Heart left ventricle (tissue), 16 donors: ENCODE results near the gene BMPR1A. TPM values are rescaled to one million over a fixed set of nuclear protein-coding genes. Genes with fewer than 3 reads are reported as not detected.

Source experiments
- ATAC-seq, 4 donors: fragments of 200-7000 bp; cut with Tn5 transposase; one replicate each; pipeline ENCODE4 v1.9.1; 2020 to 2022; ENCODE audit warnings: moderate library complexity in 4 of 4, mild to moderate bottlenecking in 3 of 4, moderate number of reproducible peaks in 1 of 4
- DNase-seq, 5 donors: peaks; one replicate each; pipeline ENCODE4 v3.0.0-alpha.2; 2020
- H3K27ac ChIP-seq, 12 donors: fragments of 200-600 bp; sonication (generic) in 4 of 12; one replicate each; pipeline versions ENCODE4 v1.5.0 to v1.8.0; 2016 to 2022; ENCODE audit warnings: mild to moderate bottlenecking in 2 of 12
- H3K27me3 ChIP-seq, 9 donors: fragments of 200-600 bp; sonication (generic) in 2 of 9; one replicate each; pipeline versions ENCODE4 v1.5.1 to v1.8.0; 2016 to 2022; ENCODE audit warnings: mild to moderate bottlenecking in 3 of 9
- H3K36me3 ChIP-seq, 9 donors: fragments of 200-600 bp; sonication (generic) in 2 of 9; one replicate each; pipeline versions ENCODE4 v1.5.0 to v1.8.0; 2018 to 2022; ENCODE audit warnings: mild to moderate bottlenecking in 2 of 9
- H3K4me1 ChIP-seq, 12 donors: fragments of 200-600 bp; sonication (generic) in 4 of 12; one replicate each; pipeline versions ENCODE4 v1.5.0 to v1.8.0; 2016 to 2022; ENCODE audit warnings: mild to moderate bottlenecking in 3 of 12
- H3K4me3 ChIP-seq, 12 donors: fragments of 200-600 bp; sonication (generic) in 4 of 12; one replicate each; pipeline versions ENCODE4 v1.5.0 to v1.8.0; 2017 to 2022; ENCODE audit warnings: mild to moderate bottlenecking in 9 of 12, moderate library complexity in 4 of 12
- H3K9me3 ChIP-seq, 12 donors: fragments of 200-600 bp; sonication (generic) in 4 of 12; one replicate each; pipeline versions ENCODE4 v1.5.0 to v1.8.0; 2016 to 2022; ENCODE audit warnings: mild to moderate bottlenecking in 1 of 12
- CTCF ChIP-seq, 12 donors: fragments of 200-600 bp; sonication (generic) in 4 of 12; IDR thresholded peaks; one replicate each; pipeline versions ENCODE4 v1.5.0 to v1.8.0; 2018 to 2022; ENCODE audit warnings: antibody characterized with exemption in 12 of 12, mild to moderate bottlenecking in 5 of 12
- POLR2A ChIP-seq, 2 donors: fragments of 450-650 bp; IDR thresholded peaks; one replicate each; pipeline ENCODE4 v1.6.1; 2017; ENCODE audit warnings: antibody characterized with exemption in 2 of 2, mild to moderate bottlenecking in 2 of 2, moderate library complexity in 2 of 2
- WGBS, 4 donors: extraction: QIAGEN DNeasy Blood & Tissue Kit in 2 of 4; methylation state at CpG; one replicate each; pipeline versions ENCODE4 v1.1.5 to v1.1.7; 2013 to 2018; 5-methylcytosine and 5-hydroxymethylcytosine counted together
- intact Hi-C, 10 donors: fragments of 100-400 bp; cut with DNase I; formaldehyde crosslinking; loops; one replicate each; pipeline versions ENCODE4 v1.11.1 to v1.14.2; 2022
- polyA plus RNA-seq, 2 donors: library from polyadenylated mRNA; stranded (reverse); fragments of 200-250 nt; gene quantifications; one replicate each; pipeline ENCODE4 v1.2.3, GENCODE V29; 2013
- total RNA-seq, 9 donors: library from RNA; depleted of rRNA in 2 of 9; stranded (reverse); fragments of >200 nt in 2 of 9; fragmentation: NEBNext Ultra II Directional in 3 of 9; extraction: Animal tissue kit (Norgen Biotek cat#: 25700) in 3 of 9; gene quantifications; one replicate each; pipeline versions ENCODE4 v1.1.0 to v1.2.4, GENCODE V29; 2016 to 2023
- donor health status: ischemic (EF 13 %, LVEDD 7.1; RV severe dilation, severe dysfunction).
- donor health status: healthy with polysubstance abuse.
- donor health status: DM: no; HTN: yes; CAD: no.
- donor health status: DM: no; HTN: no; CAD: no.
- donor health status: ischemic (EF 25% LVEDD 6.9; RV normal size, moderate dysfunction).
- donor health status: ischemic (EF 25% LVEDD 5.7; RV mildly dilated, moderate dysfunction).
- donor health status: healthy.
- donor health status: DM: yes; HTN: yes; CAD: no.
- donor health status: ischemic (EF 35%, LVEDD 5.7; RV mildly dilated, moderate dysfunction).
- donor health status: nonischemic (EF 11% LVEDD 7.7; RV severe dilation, severe dysfunction).
- donor health status: DM: yes; HTN: yes; CAD: no.
- donor health status: PGD.
- donor health status: ischemic (EF 29% LVEDD 5.4; RV normal size, mild dysfunction).
- donor health status: nonischemic (EF 23%, LVEDD 6.1; RV moderate dilation, normal function).

BMPR1A gene
- total and polyA plus RNA-seq, 11 donors, result 6.3 to 72.0 (median 40.1) TPM

DNA sequence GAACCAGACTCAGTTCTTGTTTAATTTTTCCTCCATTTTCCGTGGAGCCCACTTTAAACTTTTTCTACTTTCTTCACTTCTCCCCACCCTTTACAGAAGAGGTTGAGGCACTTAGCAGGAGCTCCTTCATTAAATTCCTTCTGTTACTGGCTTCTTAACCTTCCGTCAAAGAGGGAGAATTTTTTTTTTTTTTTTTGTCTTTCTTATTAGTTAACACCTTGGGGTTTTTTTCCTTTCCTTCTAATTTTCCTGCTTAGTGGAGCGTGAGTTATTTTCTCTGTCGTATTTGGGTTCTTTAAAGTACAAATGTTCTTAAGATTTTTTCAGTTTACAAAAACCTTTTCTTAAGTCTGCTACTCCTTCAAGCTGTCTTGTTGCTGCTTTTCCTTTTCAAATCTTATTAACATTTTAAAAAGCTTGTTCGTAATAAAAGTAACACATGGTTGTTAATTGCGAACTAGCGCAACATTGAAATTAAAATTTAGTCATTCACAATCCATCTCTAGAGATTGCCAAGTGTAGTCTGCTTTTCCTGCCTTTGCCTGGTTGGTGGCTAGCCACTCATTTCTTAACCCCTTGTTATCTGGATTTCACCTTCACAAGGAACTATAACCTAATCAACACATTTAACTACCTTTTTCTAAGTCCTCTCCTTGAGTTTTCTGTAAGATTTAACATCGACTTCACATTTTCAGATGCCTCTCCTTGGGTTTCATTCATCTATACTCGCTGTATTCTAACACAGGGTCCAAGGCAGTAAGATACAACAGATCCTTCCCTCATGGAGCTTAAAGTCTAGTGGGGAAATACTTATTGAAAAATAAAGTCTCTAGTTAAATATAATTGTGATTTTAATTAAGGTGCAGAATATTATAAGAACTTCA lies 2.0 kb downstream of the BMPR1A start:
- Histone ChIP-seq H3K4me1 (peaks cover 0 to 56% (median 25%) of the 10 kb centered on the region in 12 donors), H3K27me3 (peaks cover 0 to 44% (median 8%) of the 10 kb centered on the region in 9 donors)
- intact Hi-C loops, result loop anchor here in 7 of 10 donors (5.0 to 10.0 kb wide), 6 partner anchors 46 to 146 kb away; no protein-coding TSS in a partner anchor

DNA sequence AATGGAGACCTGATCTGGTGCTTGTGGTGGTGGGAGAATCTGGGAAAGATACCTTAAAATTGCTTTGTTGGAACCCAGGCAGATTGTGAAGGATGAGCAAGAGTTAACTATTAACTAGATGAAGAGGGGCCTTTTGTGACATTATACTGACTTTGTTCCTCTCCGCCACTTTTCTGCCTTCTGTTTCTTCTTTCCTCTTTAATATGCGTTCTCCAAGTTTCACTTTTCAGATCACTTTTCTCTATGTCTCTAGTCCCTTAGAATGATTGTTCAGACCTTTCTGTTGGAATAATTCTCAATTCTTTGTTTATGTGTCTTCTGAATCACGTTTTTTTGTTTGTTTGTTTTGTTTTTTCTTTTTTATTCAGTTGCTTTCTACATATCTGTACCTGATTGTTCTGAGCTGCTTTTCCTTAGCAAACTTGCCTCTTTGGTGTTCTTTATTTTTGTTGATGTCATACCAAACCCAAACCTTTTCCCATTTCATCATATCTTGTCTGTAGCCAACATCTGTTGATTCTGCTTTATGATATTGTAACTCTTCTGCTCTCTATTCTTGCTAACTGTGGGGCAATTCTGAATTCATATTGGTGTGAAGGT lies 2.8 kb downstream of the BMPR1A start:
- ATAC-seq (no peak), DNase-seq (no peak)
- Histone ChIP-seq H3K36me3 (no peaks in the 10 kb centered on the region), H3K27me3 (peaks cover 0 to 43% (median 5%) of the 10 kb centered on the region in 9 donors), H3K9me3 (no peaks in the 10 kb centered on the region), H3K27ac (peak overlapping the region in 5 of 12 donors; percentile 87 to 100 (median 99)), H3K4me1 (peaks cover 0 to 52% (median 24%) of the 10 kb centered on the region in 12 donors), H3K4me3 (peak overlapping the region in 7 of 12 donors; percentile 74 to 83 (median 82))
- TF ChIP-seq CTCF (IDR thresholded peaks at IDR 0.05), result no peak
- intact Hi-C loops, result loop anchor here in 7 of 10 donors (5.0 to 10.0 kb wide), 6 partner anchors 47 to 146 kb away; no protein-coding TSS in a partner anchor
- WGBS, 4 donors, result 24 to 32% (median 29%) methylated on average over 3 of the region's 3 CpGs

More for the DNA sequence above, 2.0 kb downstream of the BMPR1A start:
- Histone ChIP-seq H3K4me3 (peak overlapping the region in 11 of 12 donors; percentile 58 to 83 (median 81)), H3K27ac (peak overlapping the region in 9 of 12 donors; percentile 87 to 100 (median 99)), H3K36me3 (no peaks in the 10 kb centered on the region), H3K9me3 (no peaks in the 10 kb centered on the region)
- 15 to 23% (median 19%) methylated on average over 9 of the region's 9 CpGs for WGBS, 4 donors
- no peak for DNase-seq
- no peak for ATAC-seq
- no peak for TF ChIP-seq POLR2A (IDR thresholded peaks at IDR 0.05)
- TF ChIP-seq CTCF (IDR thresholded peaks at IDR 0.05), result no peak

GRCh38 chr10:86763404-86763803 lies 7.0 kb downstream of the BMPR1A start:
- Histone ChIP-seq H3K9me3 (no peaks in the 10 kb centered on the region), H3K4me1 (peaks cover 0 to 46% (median 14%) of the 10 kb centered on the region in 12 donors), H3K27me3 (peaks cover 0 to 26% (median 0%) of the 10 kb centered on the region in 9 donors), H3K36me3 (no peaks in the 10 kb centered on the region), H3K27ac (no peak overlapping the region), H3K4me3 (no peak overlapping the region)
- WGBS, 4 donors, result 57 to 75% (median 64%) methylated on average over 5 of the region's 5 CpGs
- intact Hi-C loops, result loop anchor here in 1 of 10 donors (10.0 kb wide), 1 partner anchor 81 kb away; no protein-coding TSS in a partner anchor
- no peak for TF ChIP-seq CTCF (IDR thresholded peaks at IDR 0.05)
- TF ChIP-seq POLR2A (IDR thresholded peaks at IDR 0.05), result no peak
- DNase-seq, result no peak
- ATAC-seq, result no peak

- Histone ChIP-seq H3K9me3 (no peaks in the 10 kb centered on the region), H3K4me3 (no peak overlapping the region), H3K36me3 (no peaks in the 10 kb centered on the region), H3K4me1 (peaks cover 0 to 55% (median 24%) of the 10 kb centered on the region in 12 donors), H3K27ac (no peak overlapping the region), H3K27me3 (peaks cover 0 to 10% (median 0%) of the 10 kb centered on the region in 9 donors)
- WGBS, 4 donors, result 81 to 87% (median 86%) methylated on average over 2 of the region's 2 CpGs
- no peak for ATAC-seq
- TF ChIP-seq CTCF (IDR thresholded peaks at IDR 0.05), result no peak
- TF ChIP-seq POLR2A (IDR thresholded peaks at IDR 0.05), result no peak
- DNase-seq, result no peak
- intact Hi-C loops, result loop anchor here in 1 of 10 donors (10.0 kb wide), 1 partner anchor 79 kb away; no protein-coding TSS in a partner anchor
These were observed 9.1 kb downstream of the BMPR1A start for GRCh38 chr10:86765548-86765947.
